OCI-LY3 (cell line): ENCODE measurements around the gene MALAT1.
A peak's percentile ranks its signal among the peaks of the same experiment; 100 is the strongest.

Experiments used
- H2AFZ ChIP-seq: fragments of 200-600, 300-600 bp; shearing (Covaris generic); 2 replicates; pipeline ENCODE4 v1.6.0; 2014; ENCODE audit warnings: antibody characterized with exemption, low read depth, low read length
- H3K27ac ChIP-seq: fragments of 200-600, 300-600 bp; sonication (generic); 2 replicates; pipeline ENCODE4 v1.5.1; 2014; ENCODE audit warnings: mild to moderate bottlenecking, low read length, moderate library complexity, mixed read lengths
- H3K27me3 ChIP-seq: fragments of 200-600, 300-600 bp; sonication (generic); 2 replicates; pipeline ENCODE4 v1.6.1; 2014; ENCODE audit warnings: low read depth, low read length, mixed read lengths
- H3K36me3 ChIP-seq: fragments of 200-600, 300-600 bp; sonication (generic); replicated peaks from 2 replicates; pipeline ENCODE3; 2014; ENCODE audit warnings: low read depth, low read length, mixed read lengths
- H3K4me1 ChIP-seq: fragments of 300-600, 200-600 bp; sonication (generic); 2 replicates; pipeline ENCODE4 v1.6.1; 2014; ENCODE audit warnings: low read length, mixed read lengths
- H3K4me2 ChIP-seq: fragments of 200-600, 300-600 bp; sonication (generic); 2 replicates; pipeline ENCODE4 v1.6.1; 2014; ENCODE audit warnings: low read length, mixed read lengths
- H3K4me3 ChIP-seq: fragments of 300-600, 200-600 bp; sonication (generic); 2 replicates; pipeline ENCODE4 v1.5.1; 2014; ENCODE audit warnings: antibody characterized with exemption, mild to moderate bottlenecking, low read length, moderate library complexity
- H3K79me2 ChIP-seq: fragments of 300-600, 200-600 bp; shearing (Covaris generic); 2 replicates; pipeline ENCODE4 v1.6.1; 2014; ENCODE audit warnings: mild to moderate bottlenecking, low read length, mixed read lengths
- H3K9ac ChIP-seq: fragments of 300-600, 200-600 bp; shearing (Covaris generic); 2 replicates; pipeline ENCODE4 v1.6.0; 2014; ENCODE audit warnings: mild to moderate bottlenecking, low read length, moderate library complexity
- H3K9me3 ChIP-seq: fragments of 200-600, 300-600 bp; shearing (Covaris generic); 2 replicates; pipeline ENCODE4 v1.6.1; 2014; ENCODE audit warnings: low read length, mixed read lengths; ENCODE audit not compliant: insufficient read depth
- H4K20me1 ChIP-seq: fragments of 200-600, 300-600 bp; sonication (generic); 2 replicates; pipeline ENCODE4 v1.6.1; 2016; ENCODE audit warnings: low read length, mixed read lengths; ENCODE audit not compliant: insufficient read depth
- CTCF ChIP-seq: fragments of 200-600, 300-600 bp; sonication (generic); IDR thresholded peaks from 2 replicates; pipeline ENCODE4 v1.5.1; 2014; ENCODE audit warnings: antibody characterized with exemption, low read length, low read depth
- EZH2phosphoT487 ChIP-seq: fragments of 200-600 bp; shearing (Covaris generic); IDR thresholded peaks from 2 replicates; pipeline ENCODE4 v1.6.1; 2018; ENCODE audit warnings: antibody characterized with exemption, mixed run types, low read depth

Gene MALAT1

GRCh38 chr11:65478388-65479183 is 20.3 kb upstream of the MALAT1 start:
- Histone ChIP-seq H4K20me1 (no peaks in the 10 kb centered on the region), H3K4me1 (peaks cover 10% of the 10 kb centered on the region), H2AFZ (no peak overlapping the region), H3K36me3 (no peaks in the 10 kb centered on the region), H3K9ac (peak overlapping the region; percentile 96; the same call in 1 of the 2 replicates), H3K4me2 (peak overlapping the region; percentile 37; the same call in 1 of the 2 replicates), H3K79me2 (peaks cover 20% of the 10 kb centered on the region), H3K27ac (no peak overlapping the region), H3K27me3 (0 out of 2 replicates have a peak, but pooled peaks cover 3% of the 10 kb centered on the region), H3K9me3 (no peaks in the 10 kb centered on the region), H3K4me3 (no peak overlapping the region)
- TF ChIP-seq EZH2phosphoT487 (no peak), CTCF (no peak)

- H3K9ac ChIP-seq: no peak overlapping the region
- 0 out of 2 replicates have a peak, but pooled peaks cover 3% of the 10 kb centered on the region for H3K27me3 ChIP-seq
- no peak overlapping the region for H2AFZ ChIP-seq
- H3K4me1 ChIP-seq: peaks cover 10% of the 10 kb centered on the region
- no peak overlapping the region for H3K4me3 ChIP-seq
- no peak overlapping the region for H3K4me2 ChIP-seq
- H3K79me2 ChIP-seq: peaks cover 20% of the 10 kb centered on the region
- no peak overlapping the region for H3K27ac ChIP-seq
- TF ChIP-seq CTCF (peak; percentile 26), EZH2phosphoT487 (no peak)
- H4K20me1 ChIP-seq: no peaks in the 10 kb centered on the region
- no peaks in the 10 kb centered on the region for H3K36me3 ChIP-seq
- no peaks in the 10 kb centered on the region for H3K9me3 ChIP-seq
These were observed 19.4 kb upstream of the MALAT1 start for GRCh38 chr11:65479184-65480145.

GRCh38 chr11:65482306-65482850 is 16.5 kb upstream of the MALAT1 start:
- H3K27me3 ChIP-seq: 0 out of 2 replicates have a peak, but pooled peaks cover 3% of the 10 kb centered on the region
- no peak overlapping the region for H3K4me2 ChIP-seq
- peaks cover 7% of the 10 kb centered on the region for H3K4me1 ChIP-seq
- no peaks in the 10 kb centered on the region for H3K36me3 ChIP-seq
- H3K9ac ChIP-seq: no peak overlapping the region
- peaks cover 4% of the 10 kb centered on the region; the same call in 1 of the 2 replicates for H3K79me2 ChIP-seq
- no peak overlapping the region for H2AFZ ChIP-seq
- no peak overlapping the region for H3K27ac ChIP-seq
- H3K4me3 ChIP-seq: no peak overlapping the region
- no peaks in the 10 kb centered on the region for H4K20me1 ChIP-seq
- TF ChIP-seq CTCF (no peak), EZH2phosphoT487 (no peak)
- no peaks in the 10 kb centered on the region for H3K9me3 ChIP-seq

- no peak overlapping the region for H3K4me2 ChIP-seq
- H3K9ac ChIP-seq: no peak overlapping the region
- no peaks in the 10 kb centered on the region for H3K9me3 ChIP-seq
- H3K36me3 ChIP-seq: no peaks in the 10 kb centered on the region
- H3K4me3 ChIP-seq: no peak overlapping the region
- no peaks in the 10 kb centered on the region for H4K20me1 ChIP-seq
- H3K4me1 ChIP-seq: peaks cover 24% of the 10 kb centered on the region
- H2AFZ ChIP-seq: no peak overlapping the region
- no peak overlapping the region for H3K27ac ChIP-seq
- no peak for TF ChIP-seq EZH2phosphoT487
- TF ChIP-seq CTCF: no peak
- H3K79me2 ChIP-seq: no peaks in the 10 kb centered on the region
- H3K27me3 ChIP-seq: 0 out of 2 replicates have a peak, but pooled peaks cover 3% of the 10 kb centered on the region
These were observed 13.0 kb upstream of the MALAT1 start for GRCh38 chr11:65485920-65486219.
